Kidney (tissue), 14 donors: Measurements from ENCODE around the gene ARHGAP42. TPM values are rescaled to one million over a fixed set of nuclear protein-coding genes. Genes with fewer than 3 reads are reported as not detected.

ENCODE experiments used
- DNase-seq, 5 donors: peaks; one replicate each; pipeline ENCODE4 v3.0.0-alpha.2; 2013 to 2020
- FAIRE-seq: peaks from 2 replicates; lab custom pipeline; 2012; peaks lifted over from hg19 to GRCh38; lab: Jason Lieb, UNC
- H3K27ac ChIP-seq, 2 donors: one replicate each; pipeline ENCODE4 v1.7.0; 2013; ENCODE audit warnings: low read depth in 2 of 2, low read length in 2 of 2, inconsistent platforms in 1 of 2
- H3K27me3 ChIP-seq: one replicate; pipeline ENCODE4 v1.7.1; 2013; ENCODE audit warnings: low read length, inconsistent platforms; ENCODE audit not compliant: control insufficient read depth, insufficient read depth
- H3K36me3 ChIP-seq, 3 donors: one replicate each; pipeline versions ENCODE4 v1.7.0 to v1.7.1; 2013; ENCODE audit warnings: low read length in 3 of 3, control low read depth in 1 of 3, inconsistent platforms in 1 of 3; ENCODE audit not compliant: insufficient read depth in 3 of 3, control insufficient read depth in 2 of 3
- H3K4me1 ChIP-seq, 3 donors: one replicate each; pipeline versions ENCODE4 v1.7.0 to v1.7.1; 2013; ENCODE audit warnings: low read length in 3 of 3, inconsistent platforms in 1 of 3, low read depth in 1 of 3; ENCODE audit not compliant: control insufficient read depth in 2 of 3, insufficient read depth in 2 of 3
- H3K4me3 ChIP-seq, 3 donors: one replicate each; pipeline versions ENCODE4 v1.7.0 to v1.8.1; 2013; ENCODE audit warnings: low read length in 3 of 3, control low read depth in 1 of 3, inconsistent platforms in 1 of 3
- H3K9ac ChIP-seq, 3 donors: one replicate each; pipeline versions ENCODE4 v1.7.0 to v1.7.1; 2013; ENCODE audit warnings: low read length in 3 of 3, control low read depth in 1 of 3, inconsistent platforms in 1 of 3
- H3K9me3 ChIP-seq, 3 donors: one replicate each; pipeline versions ENCODE4 v1.7.0 to v1.7.1; 2013; ENCODE audit warnings: low read length in 3 of 3, control low read depth in 1 of 3, inconsistent platforms in 1 of 3; ENCODE audit not compliant: control insufficient read depth in 2 of 3, insufficient read depth in 1 of 3
- CTCF ChIP-seq: IDR thresholded peaks from 3 replicates; pipeline ENCODE4 v1.5.1; 2012; ENCODE audit warnings: mild to moderate bottlenecking, moderate library complexity, borderline replicate concordance; ENCODE audit not compliant: insufficient read depth; ENCODE audit errors: extremely low read depth
- intact Hi-C: fragments of 100-400 bp; cut with DNase I; formaldehyde crosslinking; loops from one replicate; pipeline ENCODE4 v1.11.1; 2022
- polyA plus RNA-seq: library from polyadenylated mRNA; stranded (reverse); fragments of 350-450 nt; fragmentation: Illumina TruSeq; extraction: RNeasy Lipid Tissue Mini Kit (QIAGEN cat#74804); gene quantifications from one replicate; pipeline ENCODE4 v1.2.3, GENCODE V29; 2014; ENCODE audit warnings: low read depth, low replicate concordance; ENCODE audit not compliant: insufficient read depth
- total RNA-seq: library from RNA; stranded (reverse); fragmentation: NEBNext Ultra II Directional; extraction: Animal tissue kit (Norgen Biotek cat#: 25700); gene quantifications from one replicate; pipeline ENCODE4 v1.2.1, GENCODE V29; 2021
- donor health status: control.
- donor health status: control.
- donor health status: control.
- donor health status: control.
- donor health status: control.
- donor health status: DM: yes; HTN: yes; CAD: no.
- donor health status: Normal renal cell carcinoma (clear cell type).

Gene ARHGAP42
- total and polyA plus RNA-seq, 2 donors from 2014 or later, result 4.2 to 18.9 TPM

GRCh38 chr11:100816823-100817222 lies 129.7 kb downstream of the ARHGAP42 start:
- intact Hi-C loops, result no loop called here

GRCh38 chr11:100817620-100818019 lies 130.5 kb downstream of the ARHGAP42 start:
- Histone ChIP-seq H3K27me3 (no peaks in the 10 kb centered on the region), H3K9me3 (no peaks in the 10 kb centered on the region), H3K9ac (no peak overlapping the region), H3K27ac (no peak overlapping the region), H3K4me3 (no peak overlapping the region), H3K36me3 (no peaks in the 10 kb centered on the region), H3K4me1 (no peaks in the 10 kb centered on the region)
- no peak for DNase-seq
- FAIRE-seq, result no peak
- intact Hi-C loops, result no loop called here
- no peak for TF ChIP-seq CTCF

More at GRCh38 chr11:100816823-100817222, 129.7 kb downstream of the ARHGAP42 start:
- Histone ChIP-seq H3K9ac (no peak overlapping the region), H3K36me3 (no peaks in the 10 kb centered on the region), H3K27ac (no peak overlapping the region), H3K4me3 (no peak overlapping the region), H3K4me1 (peaks cover 0 to 4% (median 0%) of the 10 kb centered on the region in 3 donors), H3K27me3 (no peaks in the 10 kb centered on the region), H3K9me3 (no peaks in the 10 kb centered on the region)
- DNase-seq, result no peak
- no peak for TF ChIP-seq CTCF
- FAIRE-seq, result no peak

GRCh38 chr11:100820621-100821020 lies 133.5 kb downstream of the ARHGAP42 start:
- DNase-seq, result no peak
- FAIRE-seq, result no peak
- Histone ChIP-seq H3K36me3 (no peaks in the 10 kb centered on the region), H3K4me3 (no peak overlapping the region), H3K4me1 (peaks cover 0 to 2% (median under 1%) of the 10 kb centered on the region in 3 donors), H3K27me3 (no peaks in the 10 kb centered on the region), H3K9ac (no peak overlapping the region), H3K27ac (no peak overlapping the region), H3K9me3 (no peaks in the 10 kb centered on the region)
- intact Hi-C loops, result no loop called here
- TF ChIP-seq CTCF, result no peak

- H3K9ac ChIP-seq, result no peak overlapping the region
- intact Hi-C loops, result no loop called here
- no peaks in the 10 kb centered on the region for H3K36me3 ChIP-seq
- DNase-seq, result no peak
- H3K27ac ChIP-seq, result no peak overlapping the region
- FAIRE-seq, result no peak
- no peak for TF ChIP-seq CTCF
- no peaks in the 10 kb centered on the region for H3K9me3 ChIP-seq
- no peak overlapping the region for H3K4me3 ChIP-seq
- peaks cover 0 to 4% (median 2%) of the 10 kb centered on the region in 3 donors for H3K4me1 ChIP-seq
- H3K27me3 ChIP-seq, result no peaks in the 10 kb centered on the region
These were observed 134.1 kb downstream of the ARHGAP42 start for GRCh38 chr11:100821198-100821597.
